ENCODE data around the gene CCNI2. TPM values are rescaled to one million over a fixed set of nuclear protein-coding genes. Genes with fewer than 3 reads are reported as not detected.

CCNI2 gene
- total RNA-seq, 3 donors from 2014 or later, result 7.1 to 12.3 (median 12.0) TPM

DNA sequence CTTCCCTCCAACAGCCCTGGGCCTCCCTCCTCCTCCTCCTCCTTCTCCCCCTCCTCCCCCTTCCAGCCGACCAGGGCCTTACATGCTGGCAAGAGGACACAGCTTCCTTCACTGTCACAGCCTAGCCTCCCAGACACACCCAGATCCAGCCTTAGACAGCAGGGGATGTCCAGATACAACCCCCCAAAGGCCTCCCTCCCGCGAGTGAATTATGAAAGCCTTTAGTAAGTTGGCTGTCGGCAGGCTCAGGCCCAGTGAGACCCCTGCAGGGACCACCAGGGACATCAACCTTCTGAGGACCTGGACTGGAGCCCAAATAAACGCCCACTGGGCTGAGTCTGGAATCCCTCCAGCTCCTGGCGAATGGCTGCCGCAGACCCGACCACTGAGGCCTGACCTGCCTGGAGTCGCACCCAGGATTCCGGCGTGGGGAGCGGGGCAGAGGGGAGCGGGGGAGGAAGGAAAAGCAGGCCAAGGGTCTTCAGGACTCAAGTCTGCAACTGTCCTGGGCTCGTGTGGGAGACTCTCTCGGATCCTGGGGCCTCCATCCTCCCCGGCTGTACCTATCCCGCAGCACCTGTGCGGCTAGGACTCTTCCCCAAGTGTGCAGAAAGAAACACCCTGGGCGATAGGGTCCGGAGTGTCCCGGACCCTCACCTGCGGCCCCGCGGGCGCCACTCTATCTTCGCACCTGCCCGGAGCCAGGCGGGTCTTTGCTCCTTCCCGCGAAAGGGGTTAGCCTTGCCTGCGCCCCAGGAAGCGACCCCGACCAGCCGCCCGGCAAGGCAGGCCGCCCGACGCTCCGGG is 29.1 kb downstream of the CCNI2 start:
- H3K9me3 ChIP-seq, result no peaks in the 10 kb centered on the region
- ATAC-seq, result peak; percentile 61
- peaks cover 20% of the 10 kb centered on the region for H3K4me1 ChIP-seq (ENCODE audit: low read depth)
- TF ChIP-seq, protein P1, sequence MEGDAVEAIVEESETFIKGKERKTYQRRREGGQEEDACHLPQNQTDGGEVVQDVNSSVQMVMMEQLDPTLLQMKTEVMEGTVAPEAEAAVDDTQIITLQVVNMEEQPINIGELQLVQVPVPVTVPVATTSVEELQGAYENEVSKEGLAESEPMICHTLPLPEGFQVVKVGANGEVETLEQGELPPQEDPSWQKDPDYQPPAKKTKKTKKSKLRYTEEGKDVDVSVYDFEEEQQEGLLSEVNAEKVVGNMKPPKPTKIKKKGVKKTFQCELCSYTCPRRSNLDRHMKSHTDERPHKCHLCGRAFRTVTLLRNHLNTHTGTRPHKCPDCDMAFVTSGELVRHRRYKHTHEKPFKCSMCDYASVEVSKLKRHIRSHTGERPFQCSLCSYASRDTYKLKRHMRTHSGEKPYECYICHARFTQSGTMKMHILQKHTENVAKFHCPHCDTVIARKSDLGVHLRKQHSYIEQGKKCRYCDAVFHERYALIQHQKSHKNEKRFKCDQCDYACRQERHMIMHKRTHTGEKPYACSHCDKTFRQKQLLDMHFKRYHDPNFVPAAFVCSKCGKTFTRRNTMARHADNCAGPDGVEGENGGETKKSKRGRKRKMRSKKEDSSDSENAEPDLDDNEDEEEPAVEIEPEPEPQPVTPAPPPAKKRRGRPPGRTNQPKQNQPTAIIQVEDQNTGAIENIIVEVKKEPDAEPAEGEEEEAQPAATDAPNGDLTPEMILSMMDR (IDR thresholded peaks at IDR 0.05), result no peak
- intact Hi-C loops (cut with DNase I, micrococcal nuclease), result no loop called here
- H3K4me3 ChIP-seq, result peak overlapping the region; percentile 78
- peak in 2 of 3 donors; percentile 40 to 64 for DNase-seq
- H3K36me3 ChIP-seq (ENCODE audit: low read depth), result no peaks in the 10 kb centered on the region

DNA sequence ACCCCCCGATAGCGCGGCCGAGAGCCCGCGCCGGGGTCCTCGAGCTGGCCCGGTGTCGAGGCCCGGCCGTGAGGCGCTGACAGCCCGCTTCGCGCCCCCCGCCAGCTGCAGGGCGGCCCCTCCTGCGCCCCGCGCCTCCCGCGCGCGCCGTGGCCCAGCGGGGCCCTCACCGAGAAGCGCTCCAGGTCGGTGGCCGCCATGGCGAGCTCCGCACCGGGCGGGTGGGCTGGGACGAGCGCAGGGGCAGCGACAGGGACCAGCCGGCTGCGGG is 29.6 kb downstream of the CCNI2 start:
- ATAC-seq (peak; percentile 11), DNase-seq (no peak)
- no peaks in the 10 kb centered on the region for H3K9me3 ChIP-seq
- peaks cover 20% of the 10 kb centered on the region for H3K4me1 ChIP-seq (ENCODE audit: low read depth)
- H3K36me3 ChIP-seq (ENCODE audit: low read depth), result no peaks in the 10 kb centered on the region
- intact Hi-C loops (cut with DNase I, micrococcal nuclease), result no loop called here
- TF ChIP-seq, protein P1 (IDR thresholded peaks at IDR 0.05), result no peak
- peak overlapping the region; percentile 78 for H3K4me3 ChIP-seq

DNA sequence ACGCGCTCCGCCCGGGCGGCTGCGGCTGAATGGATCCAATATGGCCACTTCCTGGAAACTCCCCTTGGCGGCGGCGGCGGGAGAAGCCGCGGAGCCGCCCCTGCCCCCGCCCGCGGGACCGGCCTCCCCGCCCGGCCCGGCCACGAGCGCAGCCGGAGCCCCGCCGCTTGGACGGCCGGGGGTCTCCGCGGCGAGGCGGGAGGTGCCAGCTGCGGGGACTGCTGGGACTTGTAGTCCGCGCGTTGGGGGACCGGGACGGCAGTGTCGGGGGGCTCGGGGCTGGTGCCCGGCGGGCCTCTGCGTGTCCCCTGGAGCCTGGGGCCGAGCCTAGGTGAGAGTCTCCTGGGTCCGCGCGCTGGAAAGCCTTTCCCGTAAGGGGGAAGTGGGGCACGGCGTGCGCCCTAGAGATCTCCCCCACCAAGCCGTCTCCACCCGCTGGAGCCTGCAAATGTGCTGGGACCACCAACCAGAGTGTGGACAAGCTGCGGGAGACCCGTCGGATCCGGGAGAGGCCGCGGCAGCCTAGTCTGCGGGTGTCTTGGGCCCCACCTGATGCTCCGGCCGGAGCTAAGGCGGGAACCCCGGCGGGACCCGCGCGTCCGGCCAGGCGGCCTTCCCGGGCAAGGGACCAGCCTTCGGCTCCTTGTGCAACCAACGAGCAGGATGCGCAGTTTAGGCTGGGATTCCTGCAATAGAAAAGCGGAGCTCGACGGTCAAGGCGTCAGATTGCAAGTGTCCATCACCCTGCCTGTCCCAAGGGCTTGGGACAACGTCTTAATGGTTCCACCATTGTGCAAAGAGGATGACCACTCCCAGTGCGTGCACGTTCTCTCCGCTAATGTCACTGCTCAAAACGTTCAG is 30.2 kb downstream of the CCNI2 start, which contains the start of gene SEPTIN8:
SEPTIN8 (minus strand) TSS at position 31 of the 861 bp plus-strand sequence. CDS start 102 bp downstream, outside the sequence.
- ATAC-seq, result peak; percentile 78
- intact Hi-C loops (cut with DNase I, micrococcal nuclease), result no loop called here
- H3K4me3 ChIP-seq, result peak within 1 kb of the TSS; percentile 78
- TF ChIP-seq, protein P1 (IDR thresholded peaks at IDR 0.05), result no peak
- peak; percentile 66 to 78 (median 67) for DNase-seq
- H3K36me3 ChIP-seq (ENCODE audit: low read depth), result no peaks in the 10 kb centered on the region
- H3K4me1 ChIP-seq (ENCODE audit: low read depth), result peaks cover 20% of the 10 kb centered on the region
- no peaks in the 10 kb centered on the region for H3K9me3 ChIP-seq

DNA sequence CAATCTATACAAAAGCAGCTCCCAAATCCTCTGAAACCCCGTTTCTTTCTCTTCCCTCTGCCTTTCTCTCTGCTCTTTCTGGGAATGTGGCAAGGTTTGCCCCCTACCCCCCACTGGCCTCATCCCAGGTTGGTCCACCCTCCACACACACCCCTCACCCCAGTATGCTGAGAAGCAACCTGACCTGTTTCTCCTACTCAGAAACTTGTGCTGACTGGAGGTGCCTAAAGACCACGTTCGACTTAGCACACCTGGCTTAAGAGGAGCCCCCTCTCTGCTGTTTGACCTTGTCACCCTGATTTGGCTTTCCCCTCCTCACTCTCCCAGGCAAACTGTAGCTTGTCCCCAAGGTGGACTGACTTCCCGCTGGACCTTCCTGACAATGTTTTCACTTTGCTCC is 30.9 kb downstream of the CCNI2 start:
- ATAC-seq, result no peak
- no peak for DNase-seq
- Histone ChIP-seq H3K4me1 (ENCODE audit: low read depth) (peaks cover 20% of the 10 kb centered on the region), H3K36me3 (ENCODE audit: low read depth) (no peaks in the 10 kb centered on the region), H3K9me3 (no peaks in the 10 kb centered on the region), H3K4me3 (no peak overlapping the region)
- TF ChIP-seq, protein P1 (IDR thresholded peaks at IDR 0.05), result no peak
- intact Hi-C loops (cut with DNase I, micrococcal nuclease), result no loop called here

DNA sequence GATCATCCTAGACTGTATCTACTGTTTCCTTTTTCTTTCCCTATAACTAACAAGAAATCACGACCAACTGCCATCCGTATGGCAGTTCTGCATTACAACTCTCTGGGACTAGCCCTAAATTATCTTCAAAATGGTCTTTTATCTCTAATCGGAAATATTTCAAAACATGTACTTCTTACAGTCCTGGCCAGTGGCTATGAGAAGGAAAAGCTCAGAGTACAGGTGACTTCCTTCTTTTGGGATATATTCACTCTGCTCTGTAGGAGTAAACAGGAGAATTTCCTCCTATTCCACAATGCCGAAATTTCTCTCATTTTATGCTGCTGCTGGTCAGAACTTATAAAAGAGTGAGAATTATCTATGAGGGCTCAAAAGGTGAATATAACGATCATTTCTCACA is 31.6 kb downstream of the CCNI2 start:
- H3K4me3 ChIP-seq, result no peak overlapping the region
- no peak for ATAC-seq

More for the DNA sequence above, 31.6 kb downstream of the CCNI2 start:
- Histone ChIP-seq H3K4me1 (ENCODE audit: low read depth) (peaks cover 20% of the 10 kb centered on the region), H3K9me3 (no peaks in the 10 kb centered on the region), H3K36me3 (ENCODE audit: low read depth) (no peaks in the 10 kb centered on the region)
- DNase-seq, result no peak
- intact Hi-C loops (cut with DNase I, micrococcal nuclease), result no loop called here
- TF ChIP-seq, protein P1 (IDR thresholded peaks at IDR 0.05), result no peak

Data from mucosa of descending colon (tissue), 3 donors.